Psoas muscle (tissue), 8 donors: ENCODE results near the gene CDH4. TPM values are rescaled to one million over a fixed set of nuclear protein-coding genes. Genes with fewer than 3 reads are reported as not detected.

Source experiments
- ATAC-seq, 4 donors: fragments of 200-7000 bp; cut with Tn5 transposase; one replicate each; pipeline ENCODE4 v1.9.1; 2020; ENCODE audit warnings: moderate library complexity in 3 of 4, mild to moderate bottlenecking in 2 of 4
- DNase-seq, 2 donors: peaks; one replicate each; pipeline ENCODE4 v3.0.0-alpha.2; 2020
- H3K27ac ChIP-seq: fragments of 200-600 bp; one replicate; pipeline ENCODE4 v1.8.0; 2022
- H3K27me3 ChIP-seq, 3 donors: fragments of 200-600 bp in 1 of 3; one replicate each; pipeline versions ENCODE4 v1.6.1 to v1.8.0; 2013 to 2022; ENCODE audit warnings: low read length in 2 of 3, mild to moderate bottlenecking in 2 of 3, moderate library complexity in 1 of 3; ENCODE audit not compliant: insufficient read depth in 3 of 3
- H3K36me3 ChIP-seq, 2 donors: fragments of 200-600 bp in 1 of 2; one replicate each; pipeline versions ENCODE4 v1.6.1 to v1.8.0; 2013 to 2022; ENCODE audit warnings: low read depth in 1 of 2, mild to moderate bottlenecking in 1 of 2, moderate library complexity in 1 of 2; ENCODE audit not compliant: insufficient read depth in 1 of 2
- H3K4me1 ChIP-seq: fragments of 200-600 bp; one replicate; pipeline ENCODE4 v1.8.0; 2022
- H3K4me3 ChIP-seq: fragments of 200-600 bp; one replicate; pipeline ENCODE4 v1.8.0; 2022; ENCODE audit warnings: mild to moderate bottlenecking
- H3K9me3 ChIP-seq: fragments of 200-600 bp; one replicate; pipeline ENCODE4 v1.8.0; 2022
- CTCF ChIP-seq: fragments of 200-600 bp; IDR thresholded peaks from one replicate; pipeline ENCODE4 v1.8.0; 2022; ENCODE audit warnings: antibody characterized with exemption
- WGBS, 3 donors: extraction: QIAGEN DNeasy Blood & Tissue Kit; methylation state at CpG; one replicate each; pipeline versions ENCODE4 v1.1.6 to v1.1.7; 2013; 5-methylcytosine and 5-hydroxymethylcytosine counted together
- intact Hi-C, 2 donors: fragments of 100-400 bp; cut with DNase I; formaldehyde crosslinking; loops; one replicate each; pipeline versions ENCODE4 v1.11.0 to v1.14.2; 2022
- polyA plus RNA-seq, 3 donors: library from polyadenylated mRNA; stranded (reverse); fragments of 200-250 nt; gene quantifications; one replicate each; pipeline ENCODE4 v1.2.3, GENCODE V29; 2013
- total RNA-seq, 4 donors: library from RNA; stranded (reverse); fragmentation: NEBNext Ultra II Directional in 2 of 4; extraction: Animal tissue kit (Norgen Biotek cat#: 25700) in 2 of 4; gene quantifications; one replicate each; pipeline versions ENCODE4 v1.2.1 to v1.2.4, GENCODE V29; 2021 to 2023
- donor health status: healthy with polysubstance abuse.
- donor health status: DM: no; HTN: no; CAD: no; lungs with moderate emphysema.
- donor health status: Bipolar disorder and iron deficiency.
- donor health status: healthy.
- donor health status: DM: yes; HTN: yes; CAD: no.
- donor health status: DM: no; HTN: no; CAD: no.
- donor health status: DM: no; HTN: no; CAD: no.
- donor health status: DM: yes; HTN: yes; CAD: no.

Gene CDH4
- total and polyA plus RNA-seq, 7 donors: 0.26 to 1.0 (median 0.34) TPM

DNA sequence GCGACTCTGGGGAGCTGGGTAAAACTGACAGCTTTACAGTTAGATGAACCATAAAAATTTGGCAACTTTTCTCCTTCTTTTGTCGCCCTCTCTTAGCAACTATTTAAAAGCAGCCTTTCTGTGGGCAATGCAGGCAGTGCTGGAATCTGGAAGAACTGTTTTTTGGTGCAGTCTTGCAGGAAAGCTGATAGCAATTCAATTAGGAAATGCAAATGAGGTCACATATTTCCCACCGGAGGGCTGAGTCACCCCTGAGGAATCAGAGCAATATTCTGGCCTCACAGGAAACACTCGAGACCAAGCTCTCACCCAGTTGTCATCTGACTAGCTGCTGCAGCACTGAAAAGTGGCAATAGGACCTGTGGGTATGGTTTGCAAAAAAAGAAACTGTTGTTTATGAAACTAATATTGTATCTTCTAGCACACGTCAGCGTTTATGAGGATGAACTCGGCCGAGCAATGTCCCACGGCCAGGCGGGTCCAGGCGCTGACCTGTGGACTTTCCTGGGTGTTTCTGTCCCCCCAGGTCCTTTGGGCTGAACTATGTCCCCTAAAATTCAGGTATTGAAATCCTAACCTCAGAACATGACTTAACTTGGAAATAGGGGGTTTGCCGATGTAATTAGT lies 501.4 kb downstream of the CDH4 start:
- DNase-seq (peak in 1 of 2 donors; percentile 2), ATAC-seq (no peak)
- no peaks in the 10 kb centered on the region for H3K36me3 ChIP-seq
- H3K9me3 ChIP-seq: peaks cover 17% of the 10 kb centered on the region
- H3K4me3 ChIP-seq: no peak overlapping the region
- H3K27ac ChIP-seq: no peak overlapping the region
- H3K4me1 ChIP-seq: no peaks in the 10 kb centered on the region
- intact Hi-C loops: no loop called here
- peaks cover 0 to 2% (median 0%) of the 10 kb centered on the region in 3 donors for H3K27me3 ChIP-seq
- WGBS, 3 donors: 57 to 60% (median 58%) methylated on average over 12 of the region's 12 CpGs
- TF ChIP-seq CTCF: no peak

GRCh38 chr20:61753987-61754956 lies 502.2 kb downstream of the CDH4 start:
- DNase-seq (peak in 1 of 2 donors; percentile 18), ATAC-seq (no peak)

DNA sequence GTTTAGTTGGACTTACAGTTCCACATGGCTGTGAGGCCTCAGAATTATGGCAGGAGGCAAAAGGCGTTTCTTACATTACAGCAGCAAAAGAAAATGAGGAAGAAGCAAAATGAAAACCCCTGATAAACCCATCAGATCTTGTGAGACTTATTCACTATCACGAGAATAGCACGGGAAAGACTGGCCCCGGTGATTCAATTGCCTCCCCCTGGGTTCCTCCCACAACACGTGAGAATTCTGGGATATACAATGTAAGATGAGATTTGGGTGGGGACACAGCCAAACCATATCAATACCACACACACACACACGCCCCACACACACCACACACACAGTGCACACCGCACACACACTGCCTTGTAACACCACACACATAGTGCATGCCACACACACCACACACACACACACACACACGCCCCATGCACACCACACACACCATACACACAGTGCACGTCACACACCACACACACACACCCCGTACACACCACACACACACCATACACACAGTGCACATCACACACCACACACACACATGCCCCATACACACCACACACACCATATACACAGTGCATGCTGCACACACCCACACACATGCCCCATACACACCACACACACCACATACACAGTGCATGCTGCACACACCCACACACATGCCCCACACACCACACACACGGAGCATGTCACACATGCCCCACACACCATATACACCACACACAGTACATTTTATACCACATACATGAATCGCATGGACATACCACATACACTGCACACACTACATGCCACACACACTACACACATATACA lies 503.1 kb downstream of the CDH4 start:
- no peak for TF ChIP-seq CTCF
- intact Hi-C loops: no loop called here
- H3K36me3 ChIP-seq: no peaks in the 10 kb centered on the region
- peaks cover 0 to 2% (median 0%) of the 10 kb centered on the region in 3 donors for H3K27me3 ChIP-seq
- H3K4me1 ChIP-seq: no peaks in the 10 kb centered on the region
- DNase-seq: peak in 1 of 2 donors; percentile 15
- H3K9me3 ChIP-seq: peaks cover 12% of the 10 kb centered on the region
- no peak for ATAC-seq
- H3K27ac ChIP-seq: no peak overlapping the region
- 84 to 87% (median 84%) methylated on average over 12 of the region's 12 CpGs for WGBS, 3 donors
- no peak overlapping the region for H3K4me3 ChIP-seq

More at GRCh38 chr20:61753987-61754956, 502.2 kb downstream of the CDH4 start:
- Histone ChIP-seq H3K36me3 (no peaks in the 10 kb centered on the region), H3K27ac (no peak overlapping the region), H3K27me3 (peaks cover 0 to 2% (median 0%) of the 10 kb centered on the region in 3 donors), H3K4me1 (no peaks in the 10 kb centered on the region), H3K9me3 (peaks cover 17% of the 10 kb centered on the region), H3K4me3 (no peak overlapping the region)
- intact Hi-C loops: no loop called here
- WGBS, 3 donors: 73 to 76% (median 75%) methylated on average over 19 to 23 of the region's 23 CpGs
- no peak for TF ChIP-seq CTCF

GRCh38 chr20:61755971-61756845 lies 504.1 kb downstream of the CDH4 start:
- TF ChIP-seq CTCF: no peak
- Histone ChIP-seq H3K4me1 (no peaks in the 10 kb centered on the region), H3K4me3 (no peak overlapping the region), H3K27me3 (peaks cover 0 to 2% (median 0%) of the 10 kb centered on the region in 3 donors), H3K27ac (no peak overlapping the region), H3K36me3 (no peaks in the 10 kb centered on the region), H3K9me3 (peaks cover 2% of the 10 kb centered on the region)
- WGBS, 3 donors: 76 to 83% (median 82%) methylated on average over 15 of the region's 15 CpGs
- no peak for ATAC-seq
- intact Hi-C loops: no loop called here
- DNase-seq: peak in 1 of 2 donors; percentile 28
